AG04449 (cell line): Measurements from ENCODE around the gene GRB10.

Experiments used
- CTCF ChIA-PET: fragments of 350-600 bp; formaldehyde crosslinking; extraction: SDS; loops from one replicate; lab custom pipeline; 2021; ENCODE audit warnings: antibody characterized with exemption; lab: Yijun Ruan, JAX
- POLR2A ChIA-PET: fragments of 400-600, 350-600 bp; formaldehyde crosslinking; extraction: SDS; loops from one replicate; lab custom pipeline; 2020; ENCODE audit warnings: antibody characterized with exemption, inconsistent platforms; lab: Yijun Ruan, JAX
- DNase-seq: peaks from one replicate; pipeline ENCODE4 v3.0.0-alpha.2; 2010; ENCODE audit warnings: low read depth, low spot score
- H3K4me3 ChIP-seq: 2 replicates; pipeline ENCODE4 v1.5.1; 2011; ENCODE audit warnings: low read depth, mild to moderate bottlenecking, control low read depth, low read length
- TF ChIP-seq, protein P1 (sequence below): IDR thresholded peaks from one replicate; pipeline ENCODE4 v1.5.1; 2011; ENCODE audit warnings: mild to moderate bottlenecking, moderate library complexity, low read length, control low read depth, inconsistent platforms; ENCODE audit not compliant: insufficient read depth; ENCODE audit errors: missing control alignments

GRB10 gene

DNA sequence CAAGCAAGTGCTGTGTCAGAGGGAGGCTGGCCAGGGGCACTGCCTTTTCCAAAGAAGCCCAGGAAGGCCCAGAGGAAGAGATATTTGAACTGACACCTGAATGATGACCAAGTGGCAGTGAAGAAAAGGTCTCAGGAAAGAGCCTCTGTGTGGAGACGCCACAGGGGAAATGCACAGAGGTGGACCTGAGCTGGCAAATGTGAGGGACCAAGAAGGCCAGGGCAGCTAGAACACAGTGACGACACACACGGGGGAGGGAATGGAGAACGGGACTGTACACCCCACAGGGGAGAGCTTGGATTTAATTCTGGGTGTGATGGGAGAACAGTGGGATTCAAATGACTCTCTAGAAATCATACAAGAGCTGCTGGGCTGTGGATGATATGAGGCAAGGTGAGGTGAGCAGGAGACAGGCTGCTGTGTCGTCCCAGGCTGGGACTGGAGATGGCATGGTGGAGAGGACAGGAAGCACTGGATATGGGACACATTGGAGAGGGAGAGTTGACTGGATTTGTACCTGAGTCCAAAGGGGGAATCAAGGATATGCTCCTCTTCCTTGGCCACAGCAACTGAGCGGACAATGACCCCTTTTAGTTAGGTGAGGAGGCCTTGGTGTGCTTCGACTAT lies 133.3 kb downstream of the GRB10 start:
- CTCF ChIA-PET = interaction anchor here (2.0 kb wide), 1 partner anchor 15 kb away, joined by 14 read pairs; no protein-coding TSS in a partner anchor

DNA sequence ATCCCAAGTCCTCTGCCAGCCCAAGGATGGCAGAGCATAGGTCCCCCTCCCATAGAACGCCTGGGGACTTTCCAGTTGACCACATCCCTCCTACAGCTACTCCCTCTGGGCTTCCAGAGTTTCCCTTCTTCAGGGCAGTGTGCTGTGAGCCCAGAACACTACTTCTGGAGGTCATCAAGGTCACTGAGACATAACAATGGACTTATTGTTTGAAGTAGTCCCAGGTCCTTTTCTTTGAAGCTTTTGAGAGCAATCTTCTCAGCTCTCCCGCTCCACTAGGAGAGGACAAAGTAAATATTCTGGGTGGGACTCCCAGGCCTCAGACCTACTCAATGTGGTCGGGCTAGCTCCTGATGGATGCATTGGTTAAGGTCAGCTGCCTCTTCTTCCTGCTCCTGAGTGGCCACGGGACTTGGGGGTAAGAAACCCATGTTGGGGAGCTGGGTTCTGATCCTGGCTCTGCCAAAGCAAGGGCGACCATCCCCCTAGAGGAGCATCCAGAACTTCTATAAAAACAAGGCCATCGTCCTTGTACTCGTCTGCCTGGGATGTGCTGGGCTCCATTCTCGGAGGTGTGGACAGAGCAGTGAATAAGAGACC lies 134.0 kb downstream of the GRB10 start:
- CTCF ChIA-PET = interaction anchor here (1.0 to 2.0 kb wide), 2 partner anchors 14 to 15 kb away, joined by 3 to 14 read pairs; no protein-coding TSS in a partner anchor
- no peak overlapping the region for H3K4me3 ChIP-seq
- DNase-seq = no peak
- POLR2A ChIA-PET = no interaction called here
- TF ChIP-seq, protein P1, sequence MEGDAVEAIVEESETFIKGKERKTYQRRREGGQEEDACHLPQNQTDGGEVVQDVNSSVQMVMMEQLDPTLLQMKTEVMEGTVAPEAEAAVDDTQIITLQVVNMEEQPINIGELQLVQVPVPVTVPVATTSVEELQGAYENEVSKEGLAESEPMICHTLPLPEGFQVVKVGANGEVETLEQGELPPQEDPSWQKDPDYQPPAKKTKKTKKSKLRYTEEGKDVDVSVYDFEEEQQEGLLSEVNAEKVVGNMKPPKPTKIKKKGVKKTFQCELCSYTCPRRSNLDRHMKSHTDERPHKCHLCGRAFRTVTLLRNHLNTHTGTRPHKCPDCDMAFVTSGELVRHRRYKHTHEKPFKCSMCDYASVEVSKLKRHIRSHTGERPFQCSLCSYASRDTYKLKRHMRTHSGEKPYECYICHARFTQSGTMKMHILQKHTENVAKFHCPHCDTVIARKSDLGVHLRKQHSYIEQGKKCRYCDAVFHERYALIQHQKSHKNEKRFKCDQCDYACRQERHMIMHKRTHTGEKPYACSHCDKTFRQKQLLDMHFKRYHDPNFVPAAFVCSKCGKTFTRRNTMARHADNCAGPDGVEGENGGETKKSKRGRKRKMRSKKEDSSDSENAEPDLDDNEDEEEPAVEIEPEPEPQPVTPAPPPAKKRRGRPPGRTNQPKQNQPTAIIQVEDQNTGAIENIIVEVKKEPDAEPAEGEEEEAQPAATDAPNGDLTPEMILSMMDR = no peak

More for the DNA sequence above, 133.3 kb downstream of the GRB10 start:
- POLR2A ChIA-PET = no interaction called here
- DNase-seq = no peak
- TF ChIP-seq, protein P1 = no peak
- H3K4me3 ChIP-seq = no peak overlapping the region

DNA sequence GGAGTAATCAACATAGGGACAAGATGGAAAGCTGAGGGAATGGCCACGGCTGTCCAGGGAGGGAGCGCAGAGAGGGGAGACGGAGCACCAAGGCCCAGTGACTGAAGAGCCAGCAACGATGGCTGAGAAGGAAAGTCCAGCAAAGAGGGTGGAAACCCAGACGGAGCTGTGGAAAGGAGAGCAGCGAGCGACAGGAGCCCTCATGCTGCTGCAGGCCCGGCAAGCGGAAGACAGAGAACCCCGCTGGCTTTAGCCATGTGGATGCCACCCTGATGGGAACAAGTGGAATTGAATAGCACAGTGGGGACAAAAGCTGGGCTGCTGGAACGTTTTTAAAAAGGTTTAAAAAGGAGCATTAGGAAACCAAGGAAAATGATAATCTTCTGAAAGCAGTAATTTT lies 134.6 kb downstream of the GRB10 start:
- no peak overlapping the region for H3K4me3 ChIP-seq
- DNase-seq = no peak
- ChIA-PET CTCF (interaction anchor here (1.0 to 2.0 kb wide), 2 partner anchors 14 kb away, joined by 3 to 14 read pairs; no protein-coding TSS in a partner anchor), POLR2A (no interaction called here)
- TF ChIP-seq, protein P1 = no peak

DNA sequence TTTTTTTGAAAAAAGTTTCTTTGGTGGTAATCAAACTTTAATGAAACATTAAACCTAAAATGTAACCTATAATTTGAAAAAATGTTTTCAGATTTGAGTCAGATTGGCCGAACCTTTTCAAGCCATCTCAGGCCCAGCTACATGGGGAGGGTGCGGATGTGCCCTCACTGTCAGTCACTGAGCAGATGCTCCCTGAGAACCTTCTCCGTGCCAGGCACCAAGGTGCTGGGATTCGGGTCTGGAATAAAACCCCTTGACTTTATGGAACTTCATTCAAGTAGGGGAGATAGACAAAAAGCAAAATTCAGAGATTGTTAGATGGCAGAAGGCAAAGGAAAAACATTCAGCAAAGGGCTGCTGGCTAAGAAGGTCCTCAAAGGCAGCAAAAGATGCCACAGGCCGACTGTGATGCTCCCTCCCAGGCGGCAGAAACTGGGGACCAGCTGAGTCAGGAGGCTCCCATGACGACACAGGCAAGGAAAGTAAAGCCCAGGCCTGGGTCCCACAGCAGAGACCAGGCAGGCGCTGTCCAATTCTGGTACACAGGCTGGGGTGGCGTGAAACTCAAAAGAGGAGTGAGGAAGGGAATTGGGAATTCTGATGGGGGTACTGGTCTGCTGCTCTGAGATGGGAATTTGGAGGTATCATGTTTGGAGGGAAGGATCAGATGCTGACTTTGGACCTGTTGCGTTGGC lies 135.3 kb downstream of the GRB10 start:
- TF ChIP-seq, protein P1 = no peak
- no peak for DNase-seq
- H3K4me3 ChIP-seq = no peak overlapping the region
- POLR2A ChIA-PET = no interaction called here
- CTCF ChIA-PET = interaction anchor here (1.5 kb wide), 1 partner anchor 15 kb away, joined by 8 read pairs; no protein-coding TSS in a partner anchor

DNA sequence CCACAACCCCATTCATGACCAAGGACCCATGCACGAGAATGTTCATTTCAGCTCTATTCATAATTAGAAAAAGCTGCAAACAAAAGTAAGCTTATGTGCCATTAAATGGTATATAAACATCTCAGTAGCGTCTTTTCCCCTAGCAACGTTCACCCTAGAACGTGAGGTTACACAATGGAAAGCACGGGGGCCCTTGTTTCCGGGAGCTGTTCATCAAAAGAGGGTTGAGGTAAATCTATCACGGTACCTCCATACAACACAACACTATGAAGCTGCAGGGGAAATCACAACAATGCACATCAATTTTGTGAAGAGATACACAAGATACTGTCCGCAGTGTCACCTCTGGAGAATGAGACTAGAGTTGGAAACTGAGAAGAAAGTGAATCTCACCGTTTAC lies 136.6 kb downstream of the GRB10 start:
- ChIA-PET POLR2A (no interaction called here), CTCF (interaction anchor here (1.4 to 1.5 kb wide), 2 partner anchors 13 to 178 kb away, joined by 5 to 8 read pairs; no protein-coding TSS in a partner anchor)
- no peak for DNase-seq
- H3K4me3 ChIP-seq = no peak overlapping the region
- TF ChIP-seq, protein P1 = no peak

DNA sequence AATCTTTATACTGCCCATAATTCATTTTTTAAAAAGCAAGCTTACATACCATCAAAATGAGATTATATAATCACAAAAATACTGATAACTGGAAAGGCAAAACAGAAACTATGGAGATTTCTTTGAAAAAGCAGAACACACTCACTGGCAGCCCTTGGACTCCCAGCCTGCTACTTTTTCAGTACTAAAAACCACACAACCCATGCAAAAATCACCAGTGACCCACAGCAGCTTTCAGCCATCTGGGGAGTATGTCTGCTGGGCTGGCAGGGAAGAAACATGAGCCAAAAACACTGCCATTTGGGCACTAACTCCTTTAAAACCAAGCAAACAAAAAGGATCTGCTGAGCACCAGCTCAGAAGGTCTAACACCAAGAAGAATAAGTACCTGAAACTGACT lies 137.5 kb downstream of the GRB10 start:
- DNase-seq = no peak
- no peak overlapping the region for H3K4me3 ChIP-seq
- ChIA-PET CTCF (interaction anchor here (1.0 to 2.0 kb wide), 2 partner anchors 11 to 12 kb away, joined by 4 to 11 read pairs; no protein-coding TSS in a partner anchor), POLR2A (no interaction called here)
- TF ChIP-seq, protein P1 = no peak
